ENCODE data around the gene SMOC1.

Gene SMOC1

DNA sequence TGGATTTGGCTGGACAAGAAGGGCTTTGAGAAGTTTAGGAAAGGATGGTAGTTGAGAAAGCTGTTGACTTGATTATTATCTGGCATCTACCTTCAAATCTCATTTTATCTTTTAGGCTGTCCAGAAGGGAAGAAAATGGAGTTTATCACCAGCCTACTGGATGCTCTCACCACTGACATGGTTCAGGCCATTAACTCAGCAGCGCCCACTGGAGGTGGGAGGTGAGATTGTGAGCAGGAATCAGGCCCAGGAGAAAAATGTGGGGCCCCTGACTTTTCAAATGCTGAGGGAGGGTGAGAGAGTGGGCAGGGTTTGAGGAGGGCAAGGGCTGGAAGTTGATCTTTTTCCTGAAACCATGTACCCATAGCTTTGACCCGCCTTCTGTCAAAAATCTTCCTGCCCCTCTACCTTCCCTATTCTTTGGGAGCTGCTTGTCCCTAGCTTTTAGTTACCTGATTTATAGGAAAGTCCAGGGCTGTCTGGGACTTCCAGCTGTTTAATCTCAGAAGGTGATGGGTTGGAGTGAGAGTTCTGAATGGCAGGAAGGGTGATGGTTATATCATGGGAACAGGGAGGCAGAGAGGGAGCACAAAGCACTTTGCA is 134.2 kb downstream of the SMOC1 start:
- DNase-seq = no peak

DNA sequence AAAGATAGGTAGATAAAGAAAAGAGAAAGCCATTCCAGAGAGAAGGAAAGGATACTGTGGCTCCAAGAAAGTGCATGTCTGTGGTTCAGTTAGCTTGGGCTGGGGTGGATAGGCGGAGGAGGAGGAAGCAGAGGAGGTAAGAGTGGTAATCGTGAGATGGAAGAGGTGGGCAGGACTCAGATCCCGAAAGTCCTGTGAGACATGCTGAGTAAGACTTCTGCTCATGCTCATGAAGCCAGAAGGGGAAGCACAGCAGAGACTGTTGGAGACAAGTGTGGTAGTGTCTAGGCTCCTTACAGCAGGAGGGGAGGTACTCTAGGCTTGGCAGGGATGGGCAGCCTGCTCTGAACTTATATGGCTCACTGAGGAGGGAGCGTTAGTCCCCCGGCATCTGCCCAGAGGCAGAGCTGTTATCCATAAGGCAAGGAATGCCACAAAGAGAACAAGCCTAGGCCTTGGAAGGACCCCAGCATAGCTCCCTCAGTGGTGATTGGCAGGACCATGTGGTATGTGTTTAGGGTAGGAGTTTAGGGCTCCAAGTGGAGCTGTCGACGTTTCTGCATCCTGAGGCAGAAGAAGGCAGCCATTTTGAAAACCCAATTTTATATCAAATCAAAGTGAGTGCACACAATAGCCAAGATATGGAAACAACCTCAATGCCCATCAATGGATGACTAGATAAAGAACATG is 135.3 kb downstream of the SMOC1 start:
- DNase-seq = no peak

DNA sequence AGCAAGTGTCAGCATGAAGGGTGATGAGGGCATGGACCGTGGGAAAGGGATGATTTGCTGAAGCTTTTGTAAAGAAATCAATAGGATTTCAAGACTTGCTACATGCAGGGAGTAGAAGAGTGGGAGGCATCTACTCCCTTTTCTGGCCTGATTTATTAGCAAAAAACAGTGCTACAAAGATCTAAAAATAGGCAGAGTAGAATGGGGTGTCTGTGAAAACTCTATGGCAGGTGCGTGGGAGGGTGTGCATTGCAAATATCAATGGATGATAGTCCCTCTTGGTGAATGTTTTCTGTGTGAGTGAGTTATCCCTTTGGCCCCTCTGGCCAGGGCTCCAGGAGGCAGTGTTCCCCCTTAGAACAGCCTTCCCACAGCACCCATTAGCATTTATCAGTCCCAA is 139.0 kb downstream of the SMOC1 start:
- no peak for DNase-seq

DNA sequence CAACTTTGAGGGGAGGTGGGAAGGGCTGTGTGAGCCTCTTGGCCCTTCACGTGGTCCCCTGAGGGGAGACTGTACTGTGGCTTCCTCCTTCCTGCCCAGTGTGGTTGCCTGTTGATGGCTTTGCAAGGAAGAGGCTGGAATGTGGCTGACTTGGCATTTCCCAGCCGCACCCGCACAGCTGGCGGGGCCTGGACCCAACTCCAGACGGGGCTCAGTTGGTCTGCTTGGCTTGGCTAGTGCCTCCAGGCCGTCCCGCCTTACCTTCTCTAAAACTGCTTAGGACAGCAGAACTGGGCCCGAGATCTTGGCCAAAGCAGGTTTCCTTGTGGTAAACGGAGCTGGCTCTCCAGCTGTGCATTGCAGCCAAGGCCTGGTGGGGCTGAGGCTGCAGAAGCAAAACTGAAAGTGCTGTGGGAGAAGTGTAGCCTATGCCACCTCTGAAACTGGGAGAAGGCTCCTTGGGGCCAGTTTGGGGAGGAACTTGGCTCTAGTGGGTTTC is 139.5 kb downstream of the SMOC1 start:
- no peak for DNase-seq

DNA sequence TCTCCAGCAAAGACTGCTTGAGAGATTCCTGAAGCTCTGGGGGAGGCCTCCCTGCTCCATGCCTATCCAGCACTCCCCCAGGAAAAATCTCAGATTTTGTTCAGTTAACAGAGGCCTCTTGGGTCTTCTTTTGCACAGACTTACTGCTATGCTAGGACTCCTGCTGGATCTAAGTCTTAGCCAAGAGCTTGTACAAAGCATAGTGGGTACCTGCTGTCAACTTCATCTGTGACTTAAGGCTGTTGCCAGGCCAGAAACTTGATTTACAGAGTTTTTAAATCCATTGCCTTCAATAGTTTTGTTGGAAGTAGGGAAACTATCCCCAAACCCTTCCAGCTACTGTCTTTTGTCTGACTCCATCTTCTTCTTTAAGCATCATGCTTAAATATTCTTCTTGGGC is 140.5 kb downstream of the SMOC1 start:
- DNase-seq = no peak

DNA sequence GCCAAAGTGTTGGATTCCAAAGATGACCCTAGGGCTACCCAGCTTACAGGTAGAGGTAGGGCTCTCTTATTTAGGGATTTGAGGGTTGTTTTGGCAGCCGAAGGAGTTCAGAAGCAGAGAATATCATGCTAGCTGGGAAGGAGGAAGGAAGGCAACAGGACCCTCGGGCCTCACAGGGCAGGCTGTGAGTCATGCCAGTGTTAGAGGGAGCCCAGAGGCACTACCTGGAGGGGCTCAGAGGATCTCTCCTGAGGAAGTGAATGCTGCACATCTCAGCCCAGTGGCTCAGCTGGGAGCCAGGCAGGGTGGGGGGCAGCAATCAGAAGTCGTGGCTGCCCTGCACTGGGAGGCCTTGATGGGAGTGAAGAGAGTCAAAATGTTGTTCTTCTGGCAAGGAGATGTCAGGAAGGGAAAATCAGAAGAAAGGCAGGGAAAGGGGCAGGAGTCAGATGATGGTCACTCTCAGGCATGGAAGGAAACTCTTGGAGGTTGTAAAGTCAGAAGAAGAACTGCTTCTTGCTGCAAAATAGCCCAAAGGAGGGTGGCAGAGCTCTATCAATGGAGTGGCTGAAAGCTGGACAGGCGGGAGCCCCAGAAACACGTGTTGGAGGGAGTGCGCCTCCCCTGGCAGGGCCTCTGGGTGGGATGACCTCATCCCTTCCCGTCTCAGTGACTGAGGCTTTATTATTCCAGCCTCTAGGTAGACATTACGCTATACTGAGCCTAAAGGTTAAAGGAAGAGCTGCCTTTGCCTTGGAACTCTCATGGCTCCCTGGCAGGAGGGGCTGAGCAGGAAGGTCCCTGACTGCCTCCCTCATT is 141.3 kb downstream of the SMOC1 start:
- no peak for DNase-seq

DNA sequence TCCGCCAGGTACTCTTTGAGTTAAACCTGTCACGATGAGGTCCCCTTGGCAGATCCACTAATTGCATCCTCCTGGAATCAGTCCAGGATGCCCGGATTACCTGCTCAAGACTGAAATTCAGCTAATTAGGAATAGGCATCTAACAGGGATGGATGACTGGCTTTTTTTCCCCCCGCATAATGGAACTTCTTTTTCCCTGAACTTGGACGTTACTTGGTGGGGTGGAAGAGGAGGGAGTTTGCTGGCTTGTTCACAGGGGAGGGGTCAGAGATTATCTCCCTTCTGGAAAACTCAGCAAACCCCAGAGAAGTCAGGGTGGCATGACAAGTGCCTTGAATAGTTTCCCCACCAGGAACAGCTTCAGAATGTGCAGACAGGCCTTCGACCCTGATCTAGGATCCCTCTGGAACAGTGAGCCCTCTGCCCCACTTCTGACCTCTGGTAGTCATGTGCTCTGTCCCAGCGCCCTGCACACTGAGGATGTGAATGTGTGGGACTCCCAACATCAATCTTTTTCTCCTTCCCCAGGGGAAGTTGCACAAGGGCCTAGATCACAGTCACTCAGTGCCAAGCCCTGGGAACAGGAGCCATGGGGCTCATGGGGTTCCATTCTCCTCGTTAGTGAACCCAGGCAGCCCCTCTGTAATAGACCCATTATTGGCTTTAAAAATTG is 142.5 kb downstream of the SMOC1 start:
- no peak for DNase-seq

DNA sequence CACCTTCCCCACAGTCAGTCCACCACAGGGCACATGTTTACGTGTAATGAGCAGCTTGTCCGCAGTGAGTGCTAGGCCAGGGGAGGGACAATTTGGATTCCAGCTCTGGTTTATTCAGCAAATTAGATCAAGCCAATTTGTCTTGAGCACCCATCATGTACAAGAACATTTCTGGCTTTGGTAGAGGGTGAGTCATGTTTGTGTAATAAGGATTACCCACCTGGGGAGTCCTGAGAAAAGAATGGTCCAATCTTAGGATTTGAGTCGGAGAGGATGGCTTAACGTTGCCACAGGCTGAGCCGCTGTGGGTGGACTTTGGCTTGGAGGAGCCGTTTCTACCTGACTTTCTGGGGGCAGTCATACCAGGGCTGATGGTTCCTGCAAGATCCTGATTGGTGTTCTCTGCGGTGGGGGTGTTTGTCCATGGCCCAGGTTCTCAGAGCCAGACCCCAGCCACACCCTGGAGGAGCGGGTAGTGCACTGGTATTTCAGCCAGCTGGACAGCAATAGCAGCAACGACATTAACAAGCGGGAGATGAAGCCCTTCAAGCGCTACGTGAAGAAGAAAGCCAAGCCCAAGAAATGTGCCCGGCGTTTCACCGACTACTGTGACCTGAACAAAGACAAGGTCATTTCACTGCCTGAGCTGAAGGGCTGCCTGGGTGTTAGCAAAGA is 143.7 kb downstream of the SMOC1 start:
- DNase-seq = no peak

DNA sequence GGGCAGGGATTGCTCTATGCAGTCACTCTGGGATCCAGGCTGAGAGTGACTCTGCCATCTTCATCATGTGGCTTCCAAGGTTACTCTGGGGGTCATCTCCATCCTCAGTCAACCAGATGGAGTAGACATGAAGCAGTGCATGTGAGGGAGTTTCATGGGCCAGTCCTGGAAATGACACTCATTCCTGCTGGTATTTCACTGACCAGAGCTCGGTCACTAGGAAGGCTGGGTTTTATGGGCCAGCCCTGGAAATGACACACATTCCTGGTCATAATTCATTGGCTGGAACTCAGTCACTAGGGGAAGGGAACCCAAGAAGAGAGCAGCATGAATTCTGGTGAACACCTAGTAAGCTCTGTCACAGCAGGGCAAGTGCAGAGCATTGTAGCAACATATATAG is 144.7 kb downstream of the SMOC1 start:
- DNase-seq = no peak

DNA sequence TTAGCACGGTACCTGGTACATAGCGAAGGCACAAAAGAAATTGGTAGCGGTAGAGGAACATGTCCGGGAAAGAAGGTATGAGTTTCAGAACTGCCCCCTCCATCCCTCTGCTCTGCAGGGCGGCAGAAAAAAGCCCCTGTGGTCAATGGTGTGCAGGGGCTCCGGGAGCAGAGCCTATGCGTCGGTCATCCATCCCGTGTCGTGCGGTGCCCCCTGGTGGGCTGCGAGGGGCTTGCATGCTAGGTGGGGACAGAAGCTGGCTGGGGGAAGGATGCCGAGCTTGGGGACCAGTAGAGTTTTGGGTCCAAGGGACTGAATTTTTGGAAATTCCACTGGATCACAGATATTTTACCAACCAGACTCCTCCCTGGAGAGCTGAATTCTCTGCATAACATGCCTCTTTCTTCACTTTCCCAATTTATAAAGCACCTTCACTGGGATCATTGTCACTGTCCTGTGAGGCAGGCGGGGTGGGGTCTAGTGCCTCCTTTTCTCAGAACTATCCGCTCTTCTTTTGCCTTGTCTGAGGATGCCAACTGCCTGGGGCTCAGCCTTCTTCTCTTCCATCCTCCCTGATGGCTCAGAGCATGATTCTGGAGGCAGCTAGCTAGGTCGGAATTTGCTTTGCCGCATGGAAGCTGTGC is 148.7 kb downstream of the SMOC1 start:
- DNase-seq = peak; percentile 19

DNA sequence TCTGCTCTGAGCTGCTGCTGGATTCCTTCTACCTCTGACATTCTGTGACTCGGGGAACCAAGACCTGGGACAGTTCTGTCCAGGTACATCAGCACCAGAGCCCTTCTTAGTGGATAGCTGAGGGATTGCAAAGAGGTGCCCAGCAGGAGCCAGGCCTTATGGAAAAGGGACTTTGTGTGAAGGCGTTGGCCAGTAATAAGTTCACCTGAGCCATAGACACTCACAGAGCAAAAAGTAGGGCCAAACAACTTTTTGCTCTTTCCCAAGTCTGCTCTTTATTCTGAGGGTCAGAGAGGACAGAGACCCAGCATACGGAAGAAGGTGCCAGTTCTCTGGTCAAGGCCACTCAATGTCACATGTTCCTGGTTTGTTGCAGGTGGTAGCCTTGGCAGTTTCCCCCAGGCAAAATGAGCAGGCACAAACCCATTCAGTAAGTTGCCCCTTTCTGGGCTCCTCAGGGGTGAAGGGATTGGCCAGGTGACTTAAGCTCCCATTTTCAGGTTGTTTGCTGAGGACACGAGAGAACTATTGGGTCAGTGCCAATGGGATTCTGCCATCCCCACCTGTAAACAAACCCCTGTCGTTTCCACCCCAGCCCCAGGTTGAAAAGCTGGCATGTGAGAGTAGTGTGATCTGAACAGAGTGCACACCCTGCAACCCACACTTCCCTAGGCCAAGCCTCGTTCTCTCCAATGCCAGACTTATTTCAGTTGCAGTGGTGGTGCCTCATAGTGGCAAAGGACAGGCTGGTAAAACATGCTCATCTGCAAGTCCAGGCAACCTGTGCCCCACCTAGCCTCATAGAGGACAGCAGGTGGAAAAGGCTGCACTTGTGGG is 150.3 kb downstream of the SMOC1 start:
- no peak for DNase-seq

DNA sequence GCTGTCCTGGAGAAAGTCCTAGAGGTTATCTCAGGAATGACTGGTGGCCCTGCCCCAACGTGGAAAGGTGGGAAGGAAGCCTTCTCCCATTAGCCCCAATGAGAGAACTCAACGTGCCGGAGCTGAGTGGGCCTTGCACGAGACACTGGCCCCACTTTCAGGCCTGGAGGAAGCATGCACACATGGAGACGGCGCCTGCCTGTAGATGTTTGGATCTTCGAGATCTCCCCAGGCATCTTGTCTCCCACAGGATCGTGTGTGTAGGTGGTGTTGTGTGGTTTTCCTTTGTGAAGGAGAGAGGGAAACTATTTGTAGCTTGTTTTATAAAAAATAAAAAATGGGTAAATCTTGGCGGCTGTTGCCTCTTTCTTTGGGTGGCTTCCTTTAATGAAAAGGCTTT is 152.8 kb downstream of the SMOC1 start:
- DNase-seq = no peak

DNA sequence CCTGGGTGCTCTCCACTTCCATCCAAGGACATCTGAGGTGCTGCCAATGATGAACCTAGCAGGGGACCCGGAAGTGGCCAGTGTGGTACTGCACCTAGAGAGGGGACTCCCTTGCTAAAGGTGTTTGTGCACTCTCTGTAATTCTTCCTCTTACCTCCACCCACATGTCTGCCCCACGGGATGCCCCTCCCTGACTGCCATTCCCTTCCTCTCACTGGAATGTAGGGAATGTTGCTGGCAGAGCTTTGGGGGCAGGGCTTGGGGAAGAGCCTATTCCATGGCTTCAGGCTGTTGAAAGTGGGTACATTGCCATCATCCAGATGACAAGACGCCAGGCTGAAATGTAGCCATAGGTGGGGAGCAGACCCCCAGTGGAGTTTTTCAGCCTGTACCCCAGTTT is 153.2 kb downstream of the SMOC1 start:
- no peak for DNase-seq

DNA sequence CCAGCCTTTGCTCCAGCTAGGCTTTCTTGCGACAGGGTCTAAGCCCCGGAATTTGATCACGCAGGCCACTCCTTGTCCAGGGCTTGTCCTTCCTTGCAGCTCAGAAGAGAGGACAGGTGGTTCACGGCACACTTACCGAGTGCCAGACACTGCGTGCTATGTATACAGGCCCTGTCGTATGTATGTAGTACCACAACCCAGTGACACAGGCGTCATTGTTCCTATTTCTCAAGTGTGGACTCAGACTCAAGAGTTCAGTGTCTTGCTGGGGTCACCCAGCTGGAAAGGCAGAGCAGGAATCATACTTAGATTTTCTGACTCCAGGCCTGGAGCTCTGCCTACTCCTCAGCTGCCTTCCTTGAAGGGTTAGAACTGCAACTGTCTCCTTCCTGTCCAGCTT is 153.9 kb downstream of the SMOC1 start:
- DNase-seq = no peak

DNA sequence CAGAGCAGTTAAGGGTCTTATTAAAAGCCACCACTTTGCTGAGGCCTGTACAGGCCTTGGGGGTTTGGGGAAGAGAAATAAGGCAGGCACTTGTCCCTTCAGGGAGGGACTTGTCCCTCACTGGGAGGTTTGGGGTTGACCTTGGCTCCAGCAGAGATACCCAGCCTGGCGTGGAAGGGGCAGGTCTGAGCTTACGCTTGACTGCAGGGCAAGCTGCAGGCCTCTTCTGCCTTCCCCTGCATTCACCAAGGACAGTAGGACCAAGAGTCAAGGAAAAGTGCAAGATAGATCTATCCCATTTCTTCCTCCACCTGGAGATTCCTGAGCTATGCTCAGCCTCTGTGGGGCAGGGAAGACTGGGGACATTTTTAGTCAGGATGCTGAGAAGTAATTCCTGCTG is 154.3 kb downstream of the SMOC1 start:
- no peak for DNase-seq

DNA sequence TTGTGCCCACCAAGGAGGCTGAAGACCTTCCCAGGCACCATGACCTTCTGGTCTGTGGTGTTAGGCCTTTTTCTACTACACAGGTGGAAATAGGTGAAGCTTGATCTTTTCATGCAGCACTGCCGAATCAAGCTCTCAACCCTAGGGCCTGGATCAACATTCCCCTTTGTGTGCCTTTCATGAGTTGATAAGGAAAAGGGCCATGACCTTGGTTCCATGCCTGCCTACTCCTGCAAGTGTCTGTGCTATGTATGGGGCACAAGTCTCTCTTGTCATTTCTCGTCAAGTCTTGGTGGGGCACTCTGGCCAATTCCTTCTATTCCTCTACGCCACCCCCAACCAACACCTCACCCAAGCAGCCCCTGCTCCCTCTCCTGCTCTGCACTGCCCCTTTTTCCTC is 155.0 kb downstream of the SMOC1 start:
- DNase-seq = no peak

DNA sequence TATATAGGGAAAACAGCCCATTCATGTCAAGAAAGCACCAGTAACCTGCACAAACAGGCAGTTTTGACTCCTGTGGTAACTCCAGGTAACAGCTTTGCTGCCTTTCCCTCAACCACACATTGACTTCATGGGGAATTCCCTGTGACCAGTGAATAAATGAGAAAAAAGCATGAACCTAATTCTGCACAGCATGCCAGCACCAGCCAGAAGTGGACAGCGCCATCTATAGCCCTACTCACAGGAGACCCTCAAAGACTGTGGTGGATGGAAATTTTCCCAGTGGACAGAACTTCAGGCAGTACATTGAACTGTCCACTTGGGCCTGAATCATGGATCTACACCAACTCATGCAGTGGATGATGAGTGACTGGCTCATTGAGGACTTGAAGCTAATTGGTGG is 157.4 kb downstream of the SMOC1 start:
- DNase-seq = no peak

DNA sequence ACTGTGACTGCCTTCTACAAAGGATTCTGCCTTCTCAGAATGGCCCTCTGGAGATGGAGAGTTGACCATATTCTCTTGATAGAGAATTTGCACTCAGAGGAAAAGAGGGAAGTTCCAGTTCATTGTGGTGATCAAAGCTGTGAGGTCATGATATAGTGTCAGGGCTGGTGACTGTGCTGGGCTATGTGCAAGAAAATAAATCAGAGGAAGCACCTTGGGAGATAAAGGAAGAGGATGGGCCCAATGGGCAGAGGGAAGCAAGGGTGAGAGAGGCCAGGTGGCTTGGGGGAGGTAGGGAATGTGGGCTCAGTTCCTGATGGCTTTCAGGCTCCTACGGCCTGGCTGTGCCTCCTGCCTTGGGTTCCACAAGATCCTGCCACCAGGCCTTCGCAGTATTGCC is 163.8 kb downstream of the SMOC1 start:
- no peak for DNase-seq

DNA sequence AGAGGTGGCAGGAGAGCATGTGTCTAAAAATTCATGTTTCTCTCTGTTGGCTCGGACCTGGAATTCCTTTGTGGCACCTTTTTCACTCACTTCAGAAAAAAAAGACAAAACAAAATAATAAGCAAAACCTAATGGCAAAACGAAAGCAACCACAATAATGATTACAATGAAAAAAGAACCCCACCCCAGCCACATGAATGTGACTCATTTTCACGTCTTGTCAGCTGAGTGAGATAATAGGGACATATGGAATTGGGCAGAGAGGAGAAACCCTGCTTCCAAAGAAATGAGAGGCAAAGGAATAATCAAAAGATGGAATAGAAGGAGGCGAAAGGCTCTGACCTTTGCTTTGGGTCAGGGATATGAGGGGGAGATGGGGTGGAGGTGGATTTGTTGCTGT is 166.1 kb downstream of the SMOC1 start:
- no peak for DNase-seq

DNA sequence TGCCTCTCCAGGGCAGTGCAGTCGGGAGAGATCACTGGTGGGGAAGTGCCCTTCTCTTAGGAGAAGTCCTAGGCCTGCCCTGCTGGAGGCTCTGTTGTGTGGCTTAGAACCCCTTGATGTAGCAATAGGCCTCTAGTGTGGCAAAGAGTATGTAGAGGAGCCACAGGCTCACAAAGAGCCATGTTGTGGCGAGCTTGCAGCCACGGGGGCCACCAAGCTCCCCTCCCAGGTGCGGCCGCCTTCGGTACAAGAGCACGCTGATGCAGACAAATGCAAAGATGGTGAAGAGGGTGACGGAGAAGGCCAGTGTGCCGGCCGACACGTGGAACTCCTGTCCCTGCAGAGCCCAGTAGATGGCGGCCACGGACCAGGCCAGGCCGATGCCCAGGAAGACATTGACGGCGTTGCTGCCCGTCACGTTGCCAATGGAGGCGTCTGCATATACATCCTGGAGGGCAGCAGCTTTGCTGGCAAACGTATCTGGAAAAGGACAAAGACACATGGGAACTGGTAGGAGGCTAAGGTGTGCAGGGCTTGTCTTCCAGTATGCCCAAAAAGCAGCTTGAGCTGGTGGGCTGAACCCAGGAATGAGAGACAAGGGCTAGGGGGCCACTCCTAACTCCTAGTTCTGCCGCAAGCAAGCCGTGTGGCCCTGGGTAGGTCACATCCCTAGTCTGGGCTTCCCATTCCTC is 166.8 kb downstream of the SMOC1 start:
- no peak for DNase-seq

All from CD4-positive, alpha-beta T cell treated with Interleukin-4 for 4 hours (primary cell).